OCI-LY7 (cell line): Measurements from ENCODE around the gene RINT1. TPM values are rescaled to one million over a fixed set of nuclear protein-coding genes. Genes with fewer than 3 reads are reported as not detected.

Experiments
- BruUV-seq: library from RNA; stranded (reverse); fragments of 400-500 nt; replicated peaks from 2 replicates; lab custom pipeline; 2021; lab: Mats Ljungman, UMichigan
- CTCF ChIA-PET: fragments of 300-600 bp; sonication (Branson Sonifier 250); formaldehyde crosslinking; loops from one replicate; lab custom pipeline; 2022; ENCODE audit warnings: antibody characterized with exemption; ENCODE audit not compliant: unreplicated experiment; lab: Charles Lee
- POLR2A ChIA-PET: fragments of 300-600 bp; sonication (Branson Sonifier 250); formaldehyde crosslinking; loops from one replicate; lab custom pipeline; 2022; ENCODE audit warnings: antibody characterized with exemption; lab: Charles Lee
- DNase-seq: peaks from one replicate; pipeline ENCODE4 v3.0.0-alpha.2; 2015; ENCODE audit warnings: low spot score
- H2AFZ ChIP-seq: fragments of 200-600 bp; sonication (generic), shearing (Covaris generic); 2 replicates; pipeline ENCODE4 v1.6.1; 2014; ENCODE audit warnings: mild to moderate bottlenecking, antibody characterized with exemption, low read length, moderate library complexity
- H3K27ac ChIP-seq: fragments of 200-600 bp; sonication (generic); 2 replicates; pipeline ENCODE4 v1.5.1; 2014; ENCODE audit warnings: mixed run types, low read depth, mild to moderate bottlenecking, moderate library complexity, low read length, inconsistent platforms; ENCODE audit not compliant: poor library complexity, severe bottlenecking
- H3K36me3 ChIP-seq: fragments of 200-600 bp; sonication (generic); 2 replicates; pipeline ENCODE4 v1.6.1; 2014; ENCODE audit warnings: mild to moderate bottlenecking, antibody characterized with exemption, low read length, moderate library complexity, mixed read lengths; ENCODE audit not compliant: insufficient read depth
- H3K4me1 ChIP-seq: fragments of 200-600 bp; sonication (generic); 2 replicates; pipeline ENCODE4 v1.5.1; 2014; ENCODE audit warnings: mild to moderate bottlenecking, low read length; ENCODE audit not compliant: insufficient read depth, poor library complexity, severe bottlenecking
- H3K4me2 ChIP-seq: fragments of 200-600 bp; sonication (generic); 2 replicates; pipeline ENCODE4 v1.6.1; 2014; ENCODE audit warnings: mild to moderate bottlenecking, low read length
- H3K4me3 ChIP-seq: fragments of 200-600 bp; sonication (generic); 2 replicates; pipeline ENCODE4 v1.5.1; 2014; ENCODE audit warnings: mild to moderate bottlenecking, low read depth, low read length; ENCODE audit not compliant: poor library complexity, severe bottlenecking
- H3K79me2 ChIP-seq: fragments of 200-600 bp; sonication (generic); 2 replicates; pipeline ENCODE4 v1.6.1; 2016; ENCODE audit warnings: low read depth, mild to moderate bottlenecking, low read length, moderate library complexity, mixed read lengths; ENCODE audit not compliant: insufficient read depth
- H3K9me2 ChIP-seq: fragments of 200-600 bp; sonication (generic); 2 replicates; pipeline ENCODE4 v1.6.1; 2016; ENCODE audit warnings: mild to moderate bottlenecking, low read length, mixed read lengths; ENCODE audit not compliant: insufficient read depth
- H3K9me3 ChIP-seq: fragments of 200-600 bp; sonication (generic); 2 replicates; pipeline ENCODE4 v1.6.1; 2014; ENCODE audit warnings: mild to moderate bottlenecking, mixed run types, low read length, mixed read lengths
- H4K20me1 ChIP-seq: fragments of 200-600 bp; sonication (generic); 2 replicates; pipeline ENCODE4 v1.6.1; 2014; ENCODE audit warnings: mild to moderate bottlenecking, antibody characterized with exemption, low read length, moderate library complexity, mixed read lengths; ENCODE audit not compliant: insufficient read depth
- EZH2phosphoT487 ChIP-seq: fragments of 200-600 bp; sonication (generic); IDR thresholded peaks from 2 replicates; pipeline ENCODE4 v1.6.1; 2018; ENCODE audit warnings: low read depth, borderline replicate concordance, mild to moderate bottlenecking, mixed run types, antibody characterized with exemption, low read length, moderate library complexity, mixed read lengths
- intact Hi-C: fragments of 100-400 bp; cut with micrococcal nuclease; formaldehyde crosslinking; loops from one replicate; pipeline ENCODE4 v1.10.0; 2022; ENCODE audit not compliant: unreplicated experiment
- total RNA-seq, 2 experiments: library from RNA; depleted of rRNA in 1 of 2; stranded (reverse); fragments of >200 nt in 1 of 2; shearing (Covaris generic) in 1 of 2; gene quantifications; 2 replicates each; pipeline ENCODE4 v1.2.3, GENCODE V29; 2014 to 2022
- TF ChIP-seq, protein P1 (sequence below): fragments of 200-600 bp; sonication (generic); conservative IDR thresholded peaks from 2 replicates; pipeline ENCODE4 v1.5.1; 2014; ENCODE audit warnings: mild to moderate bottlenecking, antibody characterized with exemption, low read length, moderate library complexity, mixed read lengths

RINT1 gene
- total RNA-seq, 2 experiments from 2014 or later: 11.2 to 27.8 TPM

DNA sequence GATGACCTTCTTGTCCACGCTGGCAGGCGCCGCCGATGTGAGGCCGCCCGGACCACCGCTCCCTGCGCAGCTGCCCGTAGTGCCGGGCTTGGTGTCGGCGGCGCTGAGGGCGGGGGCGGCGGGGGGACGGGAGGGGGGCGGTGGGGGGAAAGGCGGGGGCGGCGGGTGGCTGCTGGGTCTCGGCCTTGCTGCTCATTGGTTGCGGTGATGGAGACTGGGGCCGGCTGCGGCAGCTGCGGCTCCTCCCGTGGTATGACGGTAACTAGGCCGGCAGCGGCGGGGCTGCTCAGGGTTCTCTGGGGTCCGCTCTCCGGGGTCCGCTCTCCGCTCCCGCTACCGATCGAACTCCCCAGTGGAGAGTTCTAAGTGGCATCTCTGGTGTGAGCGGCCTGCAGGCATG is 51.1 kb downstream of the RINT1 start:
- intact Hi-C loops: loop anchor here (10.0 kb wide), 2 partner anchors 188 to 428 kb away; no protein-coding TSS in a partner anchor
- CTCF ChIA-PET: no interaction called here
- TF ChIP-seq EZH2phosphoT487: no peak
- TF ChIP-seq, protein P1, sequence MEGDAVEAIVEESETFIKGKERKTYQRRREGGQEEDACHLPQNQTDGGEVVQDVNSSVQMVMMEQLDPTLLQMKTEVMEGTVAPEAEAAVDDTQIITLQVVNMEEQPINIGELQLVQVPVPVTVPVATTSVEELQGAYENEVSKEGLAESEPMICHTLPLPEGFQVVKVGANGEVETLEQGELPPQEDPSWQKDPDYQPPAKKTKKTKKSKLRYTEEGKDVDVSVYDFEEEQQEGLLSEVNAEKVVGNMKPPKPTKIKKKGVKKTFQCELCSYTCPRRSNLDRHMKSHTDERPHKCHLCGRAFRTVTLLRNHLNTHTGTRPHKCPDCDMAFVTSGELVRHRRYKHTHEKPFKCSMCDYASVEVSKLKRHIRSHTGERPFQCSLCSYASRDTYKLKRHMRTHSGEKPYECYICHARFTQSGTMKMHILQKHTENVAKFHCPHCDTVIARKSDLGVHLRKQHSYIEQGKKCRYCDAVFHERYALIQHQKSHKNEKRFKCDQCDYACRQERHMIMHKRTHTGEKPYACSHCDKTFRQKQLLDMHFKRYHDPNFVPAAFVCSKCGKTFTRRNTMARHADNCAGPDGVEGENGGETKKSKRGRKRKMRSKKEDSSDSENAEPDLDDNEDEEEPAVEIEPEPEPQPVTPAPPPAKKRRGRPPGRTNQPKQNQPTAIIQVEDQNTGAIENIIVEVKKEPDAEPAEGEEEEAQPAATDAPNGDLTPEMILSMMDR: no peak

GRCh38 chr7:105584165-105584564 is 52.2 kb downstream of the RINT1 start:
- TF ChIP-seq, protein P1: no peak
- TF ChIP-seq EZH2phosphoT487: no peak
- Histone ChIP-seq H3K4me1 (peaks cover 6% of the 10 kb centered on the region), H3K4me2 (no peak overlapping the region), H3K36me3 (no peaks in the 10 kb centered on the region), H3K79me2 (no peaks in the 10 kb centered on the region), H3K4me3 (no peak overlapping the region), H4K20me1 (no peaks in the 10 kb centered on the region), H3K9me2 (no peaks in the 10 kb centered on the region), H3K27ac (no peak overlapping the region), H2AFZ (no peak overlapping the region), H3K9me3 (peaks cover 14% of the 10 kb centered on the region; the same call in 1 of the 2 replicates)
- BruUV-seq: no TSS peak
- intact Hi-C loops: loop anchor here (10.0 kb wide), 2 partner anchors 189 to 429 kb away; no protein-coding TSS in a partner anchor
- no peak for DNase-seq
- POLR2A ChIA-PET: no interaction called here
- CTCF ChIA-PET: no interaction called here

More for the DNA sequence above, 51.1 kb downstream of the RINT1 start:
- H3K36me3 ChIP-seq: no peaks in the 10 kb centered on the region
- POLR2A ChIA-PET: no interaction called here
- no TSS peak for BruUV-seq
- no peaks in the 10 kb centered on the region for H3K9me2 ChIP-seq
- peaks cover 3% of the 10 kb centered on the region for H3K4me1 ChIP-seq
- no peak overlapping the region for H2AFZ ChIP-seq
- H3K27ac ChIP-seq: no peak overlapping the region
- H3K4me3 ChIP-seq: no peak overlapping the region
- no peaks in the 10 kb centered on the region for H3K79me2 ChIP-seq
- H4K20me1 ChIP-seq: no peaks in the 10 kb centered on the region
- peaks cover 14% of the 10 kb centered on the region; the same call in 1 of the 2 replicates for H3K9me3 ChIP-seq
- DNase-seq: no peak
- H3K4me2 ChIP-seq: no peak overlapping the region

GRCh38 chr7:105585850-105586500 is 54.0 kb downstream of the RINT1 start:
- intact Hi-C loops: loop anchor here (10.0 kb wide), 2 partner anchors 191 to 431 kb away; no protein-coding TSS in a partner anchor
- Histone ChIP-seq H3K4me1 (peaks cover 6% of the 10 kb centered on the region), H3K9me2 (no peaks in the 10 kb centered on the region), H3K9me3 (peaks cover 14% of the 10 kb centered on the region; the same call in 1 of the 2 replicates), H3K36me3 (no peaks in the 10 kb centered on the region), H3K4me3 (no peak overlapping the region), H3K4me2 (no peak overlapping the region), H4K20me1 (no peaks in the 10 kb centered on the region), H3K27ac (no peak overlapping the region), H3K79me2 (no peaks in the 10 kb centered on the region), H2AFZ (no peak overlapping the region)
- ChIA-PET CTCF (no interaction called here), POLR2A (interaction anchor here (1.0 kb wide), 1 partner anchor 20 kb away, joined by 4 read pairs; no protein-coding TSS in a partner anchor)
- TF ChIP-seq, protein P1: no peak
- no peak for TF ChIP-seq EZH2phosphoT487
- BruUV-seq: no TSS peak
- no peak for DNase-seq
